Activated gamma-delta T cell (primary cell): ENCODE data around the gene CCDC68.
"Not testable (repeated sequence)": the region's sequence is repeated elsewhere in the genome, so short reads cannot be mapped to it uniquely, and the experiment has no call there.

Experiments
- DNase-seq: peaks from one replicate; lab custom pipeline; 2025; lab: John Stamatoyannopoulos, UW

CCDC68 gene

DNA sequence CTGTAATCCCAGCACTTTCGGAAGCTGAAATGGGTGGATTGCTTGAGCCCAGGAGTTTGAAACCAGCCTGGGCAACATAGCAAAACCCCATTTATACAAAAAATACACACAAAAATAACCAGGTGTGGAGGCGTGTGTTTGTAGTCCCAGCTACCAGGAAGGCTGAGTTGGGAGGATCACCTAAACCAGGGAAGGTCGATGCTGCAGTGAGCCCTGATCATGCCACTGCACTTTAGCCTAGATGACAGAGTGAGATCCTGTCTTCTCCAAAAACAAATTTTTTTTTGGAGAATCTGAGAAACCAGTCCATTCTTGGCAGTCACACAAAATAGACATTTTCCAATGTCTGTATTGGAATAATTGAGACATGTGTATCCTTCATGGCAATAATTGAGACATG lies 84.2 kb downstream of the CCDC68 start:
- no peak for DNase-seq

- DNase-seq, result no peak
Measured at GRCh38 chr18:54873884-54874255, 85.4 kb downstream of the CCDC68 start.

DNA sequence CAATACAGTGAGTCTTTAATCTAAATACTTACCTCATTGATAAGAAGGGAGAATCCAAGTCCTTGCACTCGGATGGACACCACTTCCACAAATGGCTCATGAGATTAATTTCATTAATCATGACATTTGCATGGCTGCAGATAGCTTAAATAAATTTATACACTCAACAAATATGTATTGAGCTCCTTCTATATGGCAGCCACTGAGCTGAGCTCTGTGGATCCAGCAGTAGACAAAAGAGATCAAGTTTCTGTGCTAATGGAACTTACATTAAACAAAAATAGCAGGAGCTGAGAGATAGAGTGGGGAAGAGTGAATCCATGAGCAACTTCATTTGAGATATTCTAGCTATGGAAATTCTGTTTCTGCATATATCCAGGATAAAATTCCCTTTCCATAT lies 86.6 kb downstream of the CCDC68 start:
- no peak for DNase-seq

- no peak for DNase-seq
Measured at GRCh38 chr18:54871231-54871630, 88.0 kb downstream of the CCDC68 start.

- DNase-seq, result no peak
Measured at GRCh38 chr18:54867131-54867530, 92.1 kb downstream of the CCDC68 start.

- DNase-seq, result no peak
Measured at GRCh38 chr18:54860941-54861340, 98.3 kb downstream of the CCDC68 start.

DNA sequence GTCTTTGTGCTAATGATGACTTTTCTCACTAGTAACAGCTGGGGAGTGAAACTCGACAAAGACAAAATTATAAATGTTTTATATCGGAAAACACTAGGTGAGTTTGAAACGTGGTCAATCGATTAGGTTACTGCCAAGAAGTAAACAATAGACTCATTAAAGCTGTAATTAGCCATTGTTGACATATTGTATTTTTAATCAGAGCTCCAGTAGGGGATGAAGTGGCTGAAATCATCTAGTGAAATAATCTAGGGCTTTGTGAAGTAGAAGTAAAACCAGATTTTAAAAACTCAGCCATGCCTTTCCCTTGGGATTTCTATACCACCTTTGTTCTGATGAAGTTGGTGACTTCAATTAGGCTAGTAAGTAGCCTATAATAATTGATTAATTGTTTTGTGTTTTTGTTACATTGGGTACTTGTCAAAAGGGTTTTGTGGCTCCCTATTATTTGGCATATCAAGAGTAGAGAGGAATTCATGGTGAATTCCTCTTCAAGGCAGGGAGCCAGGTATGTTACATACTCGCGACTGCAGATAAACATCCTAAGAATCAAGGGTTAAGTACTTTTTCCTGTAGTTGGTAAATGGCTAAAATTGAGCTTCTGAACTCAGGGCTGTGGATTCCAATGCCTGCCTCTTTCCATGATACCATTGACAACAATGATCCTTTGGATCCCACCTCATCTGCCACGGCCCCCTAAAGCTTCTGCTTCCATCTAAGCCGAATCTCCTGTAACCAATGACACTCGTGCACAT lies 99.4 kb downstream of the CCDC68 start:
- DNase-seq, result no peak

DNA sequence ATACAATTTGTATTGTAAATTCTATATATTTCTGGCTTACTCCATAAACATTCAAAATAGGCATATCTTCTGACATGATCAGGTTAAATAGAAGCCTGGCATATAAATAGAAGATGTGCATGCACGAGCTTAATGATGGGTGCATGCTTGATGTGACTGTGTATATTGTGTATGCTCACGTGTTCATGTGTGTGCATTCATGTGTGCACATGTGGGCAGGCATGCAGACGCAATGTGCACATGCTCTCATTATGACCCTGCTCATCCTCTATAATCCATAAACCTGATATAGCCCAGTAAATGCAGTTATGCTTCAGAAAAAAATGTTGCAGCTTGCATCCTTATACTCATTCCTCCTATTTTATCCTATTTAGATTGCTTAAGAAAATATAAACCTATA lies 101.8 kb downstream of the CCDC68 start:
- no peak for DNase-seq

- DNase-seq, result no peak
Measured at GRCh38 chr18:54856105-54856646, 103.1 kb downstream of the CCDC68 start.

- DNase-seq, result not testable (repeated sequence)
Measured at GRCh38 chr18:54855050-54855449, 104.2 kb downstream of the CCDC68 start.

DNA sequence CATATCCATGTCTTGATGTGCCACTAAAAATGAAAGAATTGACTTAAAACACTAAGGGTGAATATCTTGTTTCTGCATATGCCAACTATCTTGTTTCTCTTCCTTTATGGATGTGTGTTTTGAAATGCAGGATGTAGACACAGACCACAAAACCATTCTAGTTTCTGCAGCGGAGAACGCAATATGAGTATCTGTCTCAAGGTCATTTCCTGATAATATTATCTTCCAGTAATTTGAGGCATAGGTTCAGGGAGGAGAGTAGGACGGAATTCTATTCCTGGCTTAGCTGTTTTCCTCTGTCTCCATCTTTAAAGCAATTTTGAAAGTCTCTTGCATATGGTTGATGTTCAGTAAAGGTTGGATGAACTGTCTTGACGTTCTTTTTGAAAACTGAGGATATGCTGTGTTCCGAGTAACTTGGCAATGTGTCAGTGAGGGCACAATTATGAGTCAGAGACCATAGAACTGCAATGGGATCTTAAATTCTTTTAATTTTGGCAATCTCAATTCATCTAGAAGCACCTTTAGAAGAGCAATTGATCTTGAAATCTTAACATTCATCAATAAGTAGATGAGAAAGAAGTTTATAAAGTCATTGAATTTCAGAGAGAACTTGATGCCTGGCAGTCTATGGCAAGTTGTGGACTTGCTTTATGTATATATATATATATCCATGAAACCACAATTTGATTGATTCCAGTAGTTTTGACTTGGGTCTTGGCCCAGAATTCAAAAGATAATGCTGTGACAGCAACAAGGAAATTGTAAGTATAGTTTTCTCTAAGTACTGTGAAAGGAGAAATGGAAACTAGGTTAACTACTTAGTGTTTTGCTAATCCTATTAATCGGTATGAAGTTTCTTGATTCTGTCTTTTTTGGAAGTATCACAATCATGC lies 106.2 kb downstream of the CCDC68 start:
- DNase-seq, result no peak
